HG03565 (cell line): ENCODE data around the gene ALDH8A1.

Experiments used
- ATAC-seq: cut with Tn5 transposase; IDR thresholded peaks from one replicate; pipeline ENCODE4 v1.9.1; 2021; ENCODE audit warnings: mild to moderate bottlenecking, moderate library complexity; ENCODE audit not compliant: unreplicated experiment

Gene ALDH8A1, protein sequence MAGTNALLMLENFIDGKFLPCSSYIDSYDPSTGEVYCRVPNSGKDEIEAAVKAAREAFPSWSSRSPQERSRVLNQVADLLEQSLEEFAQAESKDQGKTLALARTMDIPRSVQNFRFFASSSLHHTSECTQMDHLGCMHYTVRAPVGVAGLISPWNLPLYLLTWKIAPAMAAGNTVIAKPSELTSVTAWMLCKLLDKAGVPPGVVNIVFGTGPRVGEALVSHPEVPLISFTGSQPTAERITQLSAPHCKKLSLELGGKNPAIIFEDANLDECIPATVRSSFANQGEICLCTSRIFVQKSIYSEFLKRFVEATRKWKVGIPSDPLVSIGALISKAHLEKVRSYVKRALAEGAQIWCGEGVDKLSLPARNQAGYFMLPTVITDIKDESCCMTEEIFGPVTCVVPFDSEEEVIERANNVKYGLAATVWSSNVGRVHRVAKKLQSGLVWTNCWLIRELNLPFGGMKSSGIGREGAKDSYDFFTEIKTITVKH

DNA sequence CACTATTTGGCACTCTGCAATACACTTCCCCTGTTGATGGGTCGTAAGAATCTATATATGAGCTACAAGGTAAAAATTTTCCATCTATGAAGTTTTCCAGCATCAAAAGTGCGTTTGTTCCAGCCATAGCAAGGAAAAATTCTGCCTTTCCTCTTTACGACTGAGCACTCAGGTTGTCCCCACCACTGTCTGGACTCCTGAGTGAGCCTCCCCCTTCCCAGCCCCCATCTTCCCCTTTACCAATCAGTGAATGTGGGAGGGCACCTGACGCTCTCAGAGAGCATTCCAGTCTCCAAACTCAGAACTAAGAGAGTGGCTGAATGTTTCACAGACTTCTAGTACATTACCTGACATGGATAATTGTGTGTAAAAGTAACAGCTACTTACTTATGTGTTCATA, at the start of gene ALDH8A1:
ALDH8A1 (minus strand) TSS at position 175 of the 400 bp plus-strand sequence; CDS start at position 127, 48 bp downstream.
- ATAC-seq, result no peak

DNA sequence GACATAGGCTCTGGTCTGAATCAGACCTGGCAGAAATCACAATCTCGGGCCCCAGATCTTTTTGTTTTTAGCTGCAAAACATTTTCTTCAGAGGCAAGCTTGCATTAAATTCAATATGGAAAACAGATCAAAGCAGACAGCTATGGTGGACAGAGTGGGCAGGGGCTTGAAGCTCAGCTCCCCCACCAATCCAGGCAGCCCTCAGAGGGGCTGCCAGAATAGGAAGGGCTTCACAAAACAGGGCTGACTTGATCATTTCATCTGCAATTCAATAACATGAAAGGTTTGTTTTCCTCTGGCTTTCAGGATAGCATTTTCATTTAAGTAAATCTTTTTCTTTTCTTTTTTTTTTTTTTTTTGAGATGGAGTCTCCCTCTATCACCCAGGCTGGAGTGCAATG, 49.2 kb upstream of the ALDH8A1 start:
- ATAC-seq, result no peak

DNA sequence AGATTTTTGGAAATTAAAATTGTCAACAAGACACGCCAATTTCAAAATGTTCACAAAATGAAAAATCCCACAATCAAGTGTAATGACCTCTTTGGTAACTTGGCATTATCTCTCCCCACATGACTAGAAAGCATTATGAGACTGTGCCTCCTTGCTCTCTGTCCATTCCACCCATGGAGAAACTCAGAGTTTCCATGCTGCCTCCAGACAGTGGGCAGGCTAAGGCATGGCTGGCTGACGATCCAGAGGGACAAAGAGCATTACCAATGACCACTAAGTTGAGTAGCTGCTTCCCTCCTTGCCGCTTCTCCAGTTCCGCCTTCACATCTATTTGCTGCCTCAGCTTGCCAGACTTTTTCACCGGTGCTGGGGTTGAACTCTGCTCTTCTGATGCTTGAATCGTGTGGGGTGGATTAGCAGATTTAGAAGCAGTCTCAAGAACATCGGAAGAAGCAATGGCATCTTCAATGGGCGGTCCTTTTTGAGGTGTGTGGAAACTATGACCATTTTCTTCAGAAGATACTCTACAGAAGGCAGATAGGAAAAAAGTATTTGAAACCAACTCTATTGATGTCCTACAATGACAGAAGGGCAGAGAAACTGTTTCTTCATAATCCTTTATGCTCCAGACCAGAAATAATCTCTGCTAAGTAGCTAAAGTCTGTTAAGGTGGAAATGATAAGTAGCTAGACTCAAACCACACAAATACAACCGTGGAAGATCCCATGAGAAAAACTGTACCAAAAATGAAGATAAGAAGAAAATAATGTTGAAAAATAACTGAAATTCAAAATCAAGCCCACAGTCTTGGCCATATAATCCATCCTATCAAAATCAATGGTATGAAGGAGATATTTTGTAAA, 47.5 kb upstream of the ALDH8A1 start:
- no peak for ATAC-seq

DNA sequence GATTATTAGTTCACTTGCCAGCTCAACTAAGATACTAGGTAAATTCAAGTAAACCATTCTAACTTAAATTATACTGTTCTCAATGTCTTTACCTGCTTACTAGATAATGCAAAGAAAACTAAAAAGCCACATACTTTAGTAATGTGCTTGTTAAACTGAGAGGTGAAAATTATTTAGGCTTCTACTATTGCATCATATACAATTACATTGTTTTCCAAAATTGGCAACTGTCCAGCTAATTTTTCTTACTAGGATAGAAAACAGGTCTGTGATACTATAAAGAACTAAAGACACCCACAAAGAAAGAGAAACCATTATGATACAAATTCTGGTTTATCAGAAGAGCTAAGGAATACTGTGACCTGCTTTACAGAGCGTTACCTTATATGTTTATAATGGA, 45.6 kb upstream of the ALDH8A1 start:
- ATAC-seq, result no peak

DNA sequence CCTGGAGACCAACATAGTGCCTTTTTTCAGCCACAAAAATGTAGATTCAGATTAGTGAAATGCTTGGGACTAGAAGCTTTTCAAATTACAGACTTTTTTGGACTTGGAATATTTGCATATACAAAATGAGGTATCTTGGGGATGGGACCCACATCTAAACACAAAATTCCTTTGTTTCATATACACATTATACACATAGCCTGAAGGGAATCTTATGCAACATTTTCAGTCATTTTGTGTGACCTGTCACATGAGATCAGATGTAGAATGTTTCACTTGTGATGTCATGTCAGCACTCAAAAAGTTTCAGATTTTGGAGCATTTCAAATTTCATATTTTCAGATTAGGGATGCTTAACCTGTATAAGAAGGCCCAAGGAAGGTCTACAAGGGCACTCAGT, 44.5 kb upstream of the ALDH8A1 start:
- ATAC-seq, result no peak

DNA sequence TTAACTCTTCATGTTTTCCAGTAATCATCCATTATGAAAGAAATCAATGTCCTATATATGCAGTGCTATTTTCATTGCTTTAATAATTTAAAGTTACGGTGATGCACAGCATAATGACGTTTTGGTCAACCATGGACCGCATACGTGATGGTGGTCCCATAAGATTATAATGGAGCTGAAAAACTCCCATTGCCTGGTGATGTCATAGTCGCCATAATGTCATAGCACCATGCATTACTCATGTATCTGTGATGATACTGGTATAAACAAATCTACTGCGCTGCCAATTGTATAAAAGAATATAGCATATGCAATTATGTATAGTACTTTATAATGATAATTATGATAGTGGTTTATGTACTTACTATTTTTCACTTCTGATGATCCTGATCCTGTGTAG, 42.3 kb upstream of the ALDH8A1 start:
- ATAC-seq, result no peak

DNA sequence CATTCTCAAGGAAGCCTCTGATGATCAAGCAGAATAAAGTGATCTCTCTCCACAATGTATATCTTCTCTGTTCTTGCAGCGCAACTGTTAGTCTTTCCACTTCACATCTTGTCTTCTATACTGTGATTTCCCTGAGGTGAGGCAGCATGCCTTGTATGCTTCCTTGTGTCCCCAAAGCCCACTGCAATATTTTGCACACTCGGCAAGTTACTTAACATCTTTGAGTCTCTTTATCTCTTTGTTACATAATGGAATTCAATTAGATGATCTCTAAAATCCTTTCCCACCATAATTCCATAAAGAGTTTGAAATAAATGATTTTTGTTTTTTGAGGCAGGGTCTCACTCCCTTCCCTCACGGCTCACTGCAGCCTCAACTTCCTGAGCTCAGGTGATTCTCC, 40.4 kb upstream of the ALDH8A1 start:
- no peak for ATAC-seq

DNA sequence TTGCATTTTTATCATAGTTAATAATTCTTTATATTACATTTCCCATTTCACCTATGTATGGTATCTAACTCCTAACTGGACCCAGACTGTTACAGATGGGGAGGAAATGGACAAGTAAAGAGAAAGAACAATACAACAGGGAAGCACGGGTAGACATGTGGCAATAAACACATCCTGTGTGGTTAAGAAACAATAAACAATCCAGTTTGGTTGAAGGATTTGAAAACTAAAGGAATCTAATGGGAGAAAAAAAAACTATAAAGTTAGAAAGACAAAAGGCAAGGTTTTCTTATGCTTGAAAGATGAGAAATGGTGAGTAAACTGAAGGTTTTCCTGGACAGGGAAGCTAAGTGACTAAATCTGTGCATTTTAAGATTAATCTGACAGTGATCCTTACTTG, 34.9 kb upstream of the ALDH8A1 start:
- no peak for ATAC-seq

DNA sequence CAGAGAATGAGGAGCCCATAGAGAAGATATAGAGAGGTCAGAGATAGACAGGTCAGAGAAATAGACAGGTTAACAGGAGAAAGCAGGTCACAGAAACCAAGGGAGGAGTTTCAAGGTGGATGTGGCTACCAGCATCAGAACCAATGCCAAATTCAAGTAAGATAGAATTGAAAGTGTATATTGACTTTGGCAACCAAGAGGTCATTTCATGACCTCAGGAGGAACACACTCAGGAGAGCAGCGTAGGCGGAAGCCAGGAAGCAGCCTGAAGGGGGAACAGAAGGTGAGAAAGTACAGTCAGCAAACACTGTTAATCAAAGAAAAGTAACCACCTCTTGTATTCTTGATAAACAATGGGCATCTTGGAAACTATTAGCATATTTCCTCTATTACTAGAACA, 33.9 kb upstream of the ALDH8A1 start:
- no peak for ATAC-seq

DNA sequence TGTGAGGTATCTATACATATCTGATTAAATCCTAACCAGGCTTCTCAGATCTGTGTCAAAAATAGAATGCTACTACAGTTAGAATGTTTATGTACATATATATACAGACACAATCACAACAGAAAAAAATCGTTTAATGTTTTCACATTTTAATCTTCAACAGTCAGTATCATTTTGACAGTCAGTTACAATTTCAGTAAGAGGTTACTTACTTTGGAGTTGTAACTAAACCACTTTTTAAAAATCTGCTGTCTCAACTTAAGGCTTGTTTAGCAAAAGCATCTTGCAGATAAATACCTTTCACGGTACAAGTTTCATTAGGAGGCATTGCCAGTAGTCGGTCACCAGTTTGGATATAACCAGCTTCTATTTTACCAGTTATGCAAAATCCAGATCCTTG, 32.3 kb upstream of the ALDH8A1 start:
- ATAC-seq, result no peak

DNA sequence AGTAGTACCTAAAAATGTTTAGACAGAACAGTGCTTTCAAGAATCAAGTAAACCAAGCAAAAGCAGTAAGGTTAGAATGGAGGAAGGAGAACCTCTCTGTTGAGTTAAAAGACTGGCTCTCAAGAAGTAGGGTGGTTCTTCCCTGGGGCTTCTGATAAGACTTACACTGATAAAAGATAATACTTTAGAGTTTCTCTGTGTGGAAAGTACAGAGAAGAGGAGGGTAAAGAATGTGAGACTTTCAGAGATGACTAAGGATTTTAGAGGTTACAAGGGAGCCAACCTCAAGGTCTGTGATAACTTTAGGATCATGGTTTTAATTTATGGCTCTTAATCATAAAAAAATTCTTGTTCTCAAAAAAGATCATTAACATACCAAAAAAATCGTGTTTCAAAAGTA, 30.9 kb upstream of the ALDH8A1 start:
- no peak for ATAC-seq

DNA sequence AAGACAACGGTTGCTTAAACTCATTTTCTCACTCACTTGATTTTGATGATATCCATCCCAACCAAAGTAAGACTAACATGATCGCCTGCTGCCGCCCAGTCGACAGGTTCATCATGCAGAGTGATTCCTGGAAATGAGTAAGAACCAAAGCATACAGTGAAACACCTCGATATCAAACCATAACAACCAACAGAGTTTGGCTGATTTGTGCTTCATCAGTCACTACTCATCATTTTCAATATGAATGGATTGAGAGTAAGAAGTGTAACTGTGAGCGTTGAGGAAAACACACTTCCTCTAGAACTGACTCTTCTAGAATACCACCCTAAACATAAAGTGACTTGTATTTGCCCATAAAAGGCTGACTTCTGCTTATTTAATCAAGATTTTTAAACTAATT, 29.2 kb upstream of the ALDH8A1 start:
- peak; percentile 92 for ATAC-seq

DNA sequence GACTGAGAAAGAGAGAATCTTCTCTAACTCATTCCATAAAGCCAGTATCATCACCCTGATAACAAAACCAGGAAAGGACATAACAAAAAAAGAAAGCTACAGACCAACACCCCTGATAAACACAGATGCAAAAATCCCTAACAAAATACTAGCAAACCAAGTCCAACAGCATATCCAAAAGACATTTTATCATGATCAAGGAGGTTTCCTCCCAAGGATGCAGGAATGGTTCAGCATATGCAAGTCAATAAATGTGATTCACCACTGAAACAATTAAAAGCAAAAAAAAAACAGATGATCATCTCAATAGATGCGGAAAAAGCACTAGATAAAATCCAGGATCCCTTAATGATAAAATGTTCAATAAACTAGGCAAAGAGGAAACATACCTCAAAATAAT, 24.5 kb upstream of the ALDH8A1 start:
- no peak for ATAC-seq

DNA sequence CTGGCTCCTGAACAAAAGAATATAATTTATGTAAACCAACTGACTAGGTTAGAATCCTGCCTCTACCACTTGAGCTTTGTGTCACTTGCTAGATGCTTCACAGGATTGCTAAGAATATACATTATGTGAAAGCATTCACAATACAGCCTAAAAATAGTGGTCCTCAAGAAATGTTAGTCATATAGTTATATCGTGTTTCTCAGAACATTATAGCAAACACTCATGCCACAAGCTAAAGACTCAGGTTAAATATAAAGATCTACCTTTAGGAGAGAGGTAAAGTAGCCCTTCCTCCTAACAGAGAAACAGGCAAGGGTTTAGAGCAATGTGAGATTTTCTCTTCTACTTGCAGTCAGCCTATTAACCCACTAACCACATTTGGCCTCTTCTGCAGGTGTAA, 17.8 kb upstream of the ALDH8A1 start:
- peak; percentile 76 for ATAC-seq

DNA sequence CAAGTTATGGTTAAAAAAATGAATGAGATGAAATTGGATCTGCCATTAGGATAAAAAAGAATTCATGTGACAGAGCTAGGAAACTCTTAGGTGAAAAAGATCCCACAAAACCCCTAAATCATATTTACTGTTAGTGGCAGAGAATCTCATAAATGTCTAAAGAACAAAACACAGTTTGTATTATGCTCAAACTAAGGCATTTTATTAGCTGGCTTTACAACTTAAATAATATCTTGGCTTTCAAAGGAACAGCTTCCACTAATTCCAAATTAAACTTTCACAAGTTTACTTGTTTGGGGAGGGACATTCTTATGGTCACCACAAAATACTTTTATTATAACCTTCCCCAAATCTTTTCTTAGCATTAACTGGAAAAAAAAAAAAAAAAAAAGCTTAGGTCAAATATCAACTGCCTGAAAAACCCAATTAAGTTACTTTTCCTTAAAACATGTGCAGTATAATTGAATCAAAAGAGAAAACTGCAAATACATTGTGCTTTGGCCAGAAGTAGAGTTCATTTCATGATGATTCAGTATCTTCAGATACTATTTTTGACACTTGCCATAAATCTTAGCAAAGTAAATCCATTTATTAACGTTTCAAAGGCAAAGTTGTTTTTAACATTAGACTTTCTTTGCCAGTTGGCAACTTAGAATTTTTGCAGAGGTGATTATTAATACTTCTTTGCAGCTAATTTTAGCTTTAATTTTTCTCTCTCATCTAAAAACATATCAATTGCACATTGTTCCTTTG, 14.7 kb upstream of the ALDH8A1 start:
- no peak for ATAC-seq

DNA sequence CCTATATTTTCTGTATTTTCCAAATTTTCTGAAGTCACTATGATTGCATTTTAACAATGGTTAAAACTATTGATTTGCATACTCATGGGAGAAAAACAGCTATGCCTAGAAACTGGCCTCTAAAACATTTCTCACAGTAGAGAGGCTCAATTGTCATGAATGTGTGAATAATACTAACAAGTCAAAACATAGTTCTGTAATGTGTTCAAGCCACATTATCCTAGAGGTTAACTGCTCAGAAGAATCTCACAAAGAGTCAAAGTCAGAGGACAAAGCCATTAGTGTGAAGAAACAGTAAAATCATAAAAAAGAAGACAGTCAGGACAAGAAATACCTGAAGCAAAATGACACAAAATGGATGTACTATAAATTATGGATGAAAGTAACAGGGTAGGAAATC, 12.5 kb upstream of the ALDH8A1 start:
- ATAC-seq, result no peak

DNA sequence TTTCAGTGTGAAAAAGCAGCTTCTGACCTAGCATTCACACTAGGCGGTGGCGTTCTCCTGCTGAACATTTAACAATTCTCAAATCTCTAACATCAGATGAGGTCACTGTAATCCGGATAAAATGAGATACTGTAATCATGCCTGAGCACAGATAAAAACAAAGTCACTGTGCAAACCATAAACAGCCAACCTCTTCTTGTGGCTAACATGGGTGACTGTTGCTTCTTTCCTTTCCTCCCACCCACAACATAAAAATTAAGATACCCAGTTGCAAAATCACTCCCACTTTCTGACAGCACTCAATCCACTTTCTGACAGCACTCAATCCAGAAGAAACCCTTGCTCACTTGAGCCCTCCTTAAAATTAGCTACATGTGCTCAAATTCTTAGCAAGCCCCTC, 11.5 kb upstream of the ALDH8A1 start:
- no peak for ATAC-seq

DNA sequence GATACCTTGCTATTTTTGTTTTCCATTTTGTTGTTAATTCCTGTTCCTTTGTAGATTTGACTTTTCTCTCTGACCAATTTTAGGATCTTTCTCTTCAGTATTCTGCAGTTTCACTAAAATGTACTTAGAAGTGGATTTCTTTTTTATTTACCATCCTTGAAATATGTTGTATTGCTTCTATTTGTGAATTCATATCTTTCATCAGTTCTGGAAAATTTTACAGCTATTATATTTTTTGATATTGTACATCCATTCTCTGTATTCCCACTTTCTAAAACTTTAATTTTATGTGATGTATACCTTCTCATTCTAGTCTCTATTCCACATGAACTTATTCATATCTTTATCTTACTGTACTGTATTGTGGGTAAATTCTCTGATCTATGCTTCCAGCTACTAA, 9.7 kb upstream of the ALDH8A1 start:
- no peak for ATAC-seq

DNA sequence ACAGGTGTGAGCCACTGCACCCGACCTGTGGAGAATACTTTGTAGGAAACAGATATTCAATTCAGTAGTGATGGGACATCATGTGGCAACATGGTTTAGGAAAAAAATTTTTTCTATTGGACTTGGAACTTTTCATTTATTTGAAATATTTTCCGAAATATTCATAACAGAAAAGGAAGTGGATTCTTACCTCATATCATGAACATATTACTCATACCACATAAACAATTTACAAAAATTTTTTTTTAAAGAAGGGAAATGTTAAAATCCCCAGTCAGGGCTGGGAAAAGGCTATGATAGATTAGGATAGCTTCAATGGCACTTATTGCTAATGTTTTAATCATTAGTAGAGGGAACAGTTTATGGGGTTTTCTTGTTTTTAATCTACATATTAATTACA, 6.8 kb upstream of the ALDH8A1 start:
- no peak for ATAC-seq

DNA sequence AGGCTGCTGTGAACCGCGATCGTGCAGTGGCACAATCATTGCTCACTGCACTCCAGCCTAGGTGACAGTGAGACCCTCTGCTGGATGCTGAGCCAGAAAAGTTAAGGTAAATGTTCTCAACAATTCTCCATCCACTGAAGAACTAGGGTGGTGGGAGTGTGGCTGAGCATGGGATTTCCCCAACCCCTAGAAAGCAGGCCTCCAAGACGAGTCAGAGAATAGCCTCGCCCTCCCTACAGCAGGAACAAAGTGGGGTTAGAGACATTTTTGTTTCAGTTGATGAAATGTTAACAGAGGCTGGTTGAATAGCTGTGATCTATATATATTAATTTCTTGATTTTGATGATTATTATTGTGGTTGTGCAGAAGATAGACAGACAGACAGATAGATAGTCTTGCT, 6.1 kb upstream of the ALDH8A1 start:
- no peak for ATAC-seq

DNA sequence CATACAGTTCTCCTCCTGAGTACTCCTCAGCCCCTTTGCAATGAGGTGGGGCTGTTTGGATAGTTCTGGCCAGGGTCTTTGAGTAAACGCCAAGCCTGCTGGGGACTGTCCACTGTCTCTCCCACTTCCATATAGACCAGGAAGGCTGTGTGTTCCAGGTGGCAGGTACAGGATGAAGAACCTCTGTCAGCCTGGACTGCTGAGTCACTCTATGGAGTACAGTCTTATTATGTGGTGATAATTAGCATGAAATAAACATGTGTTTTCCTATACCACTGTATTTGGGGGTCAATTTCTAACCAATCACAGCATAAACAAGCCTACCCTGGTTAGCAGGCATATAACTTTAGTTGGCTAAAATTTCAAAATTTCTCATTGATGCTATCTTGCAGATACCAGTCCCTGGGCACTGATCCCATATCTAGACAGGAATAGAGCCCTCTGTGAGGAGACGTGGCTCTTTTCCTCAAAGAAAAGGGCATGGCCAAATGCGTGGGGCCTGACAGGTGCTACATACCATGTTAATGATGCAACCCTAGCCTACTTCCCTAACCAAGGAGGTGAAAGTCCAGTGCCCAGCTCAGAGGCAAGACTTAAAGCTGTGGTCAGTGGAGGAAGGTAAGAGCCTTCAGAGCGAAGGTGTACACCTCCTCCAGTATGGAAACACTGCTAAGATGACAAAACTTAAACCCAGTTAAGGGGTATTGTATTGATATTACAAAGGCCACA, 4.5 kb upstream of the ALDH8A1 start:
- no peak for ATAC-seq
